ENCODE measurements around the gene DNAJB12.

The DNAJB12 gene

GRCh38 chr10:72370201-72370722 is 15.5 kb upstream of the DNAJB12 start:
- no peak overlapping the region for H3K4me3 ChIP-seq (ENCODE audit: low read depth, low read length)
- DNase-seq (ENCODE audit: low read depth): no peak
- no peak for TF ChIP-seq CTCF (IDR thresholded peaks at IDR 0.05; ENCODE audit: low read depth, low read length, missing control alignments)

- H3K4me3 ChIP-seq (ENCODE audit: low read depth, low read length): no peak overlapping the region
- TF ChIP-seq CTCF (IDR thresholded peaks at IDR 0.05; ENCODE audit: low read depth, low read length, missing control alignments): no peak
- DNase-seq (ENCODE audit: low read depth): no peak
Observed at GRCh38 chr10:72367301-72367960, 12.7 kb upstream of the DNAJB12 start.

GRCh38 chr10:72365106-72365895 is 10.6 kb upstream of the DNAJB12 start:
- no peak for TF ChIP-seq CTCF (IDR thresholded peaks at IDR 0.05; ENCODE audit: low read depth, low read length, missing control alignments)
- DNase-seq (ENCODE audit: low read depth): no peak
- H3K4me3 ChIP-seq (ENCODE audit: low read depth, low read length): no peak overlapping the region

GRCh38 chr10:72364239-72364777 is 9.6 kb upstream of the DNAJB12 start:
- TF ChIP-seq CTCF (IDR thresholded peaks at IDR 0.05; ENCODE audit: low read depth, low read length, missing control alignments): peak; percentile 96

GRCh38 chr10:72356987-72357386 is 2.3 kb upstream of the DNAJB12 start:
- DNase-seq (ENCODE audit: low read depth): no peak
- no peak overlapping the region for H3K4me3 ChIP-seq (ENCODE audit: low read depth, low read length)
- TF ChIP-seq CTCF (IDR thresholded peaks at IDR 0.05; ENCODE audit: low read depth, low read length, missing control alignments): no peak

More at GRCh38 chr10:72364239-72364777, 9.6 kb upstream of the DNAJB12 start:
- H3K4me3 ChIP-seq (ENCODE audit: low read depth, low read length): no peak overlapping the region
- peak; percentile 83 for DNase-seq (ENCODE audit: low read depth)

GRCh38 chr10:72356115-72356514 is 1.4 kb upstream of the DNAJB12 start:
- TF ChIP-seq CTCF (IDR thresholded peaks at IDR 0.05; ENCODE audit: low read depth, low read length, missing control alignments): no peak
- H3K4me3 ChIP-seq (ENCODE audit: low read depth, low read length): no peak overlapping the region
- no peak for DNase-seq (ENCODE audit: low read depth)
